Psoas muscle (tissue), 8 donors: ENCODE data around the gene NOP56. TPM values are rescaled to one million over a fixed set of nuclear protein-coding genes. Genes with fewer than 3 reads are reported as not detected.

Source experiments
- ATAC-seq, 4 donors: fragments of 200-7000 bp; cut with Tn5 transposase; one replicate each; pipeline ENCODE4 v1.9.1; 2020; ENCODE audit warnings: moderate library complexity in 3 of 4, mild to moderate bottlenecking in 2 of 4
- DNase-seq, 2 donors: peaks; one replicate each; pipeline ENCODE4 v3.0.0-alpha.2; 2020
- H3K27ac ChIP-seq: fragments of 200-600 bp; one replicate; pipeline ENCODE4 v1.8.0; 2022
- H3K27me3 ChIP-seq, 3 donors: fragments of 200-600 bp in 1 of 3; one replicate each; pipeline versions ENCODE4 v1.6.1 to v1.8.0; 2013 to 2022; ENCODE audit warnings: low read length in 2 of 3, mild to moderate bottlenecking in 2 of 3, moderate library complexity in 1 of 3; ENCODE audit not compliant: insufficient read depth in 3 of 3
- H3K36me3 ChIP-seq, 2 donors: fragments of 200-600 bp in 1 of 2; one replicate each; pipeline versions ENCODE4 v1.6.1 to v1.8.0; 2013 to 2022; ENCODE audit warnings: low read depth in 1 of 2, mild to moderate bottlenecking in 1 of 2, moderate library complexity in 1 of 2; ENCODE audit not compliant: insufficient read depth in 1 of 2
- H3K4me1 ChIP-seq: fragments of 200-600 bp; one replicate; pipeline ENCODE4 v1.8.0; 2022
- H3K4me3 ChIP-seq: fragments of 200-600 bp; one replicate; pipeline ENCODE4 v1.8.0; 2022; ENCODE audit warnings: mild to moderate bottlenecking
- H3K9me3 ChIP-seq: fragments of 200-600 bp; one replicate; pipeline ENCODE4 v1.8.0; 2022
- WGBS, 3 donors: extraction: QIAGEN DNeasy Blood & Tissue Kit; methylation state at CpG; one replicate each; pipeline versions ENCODE4 v1.1.6 to v1.1.7; 2013; 5-methylcytosine and 5-hydroxymethylcytosine counted together
- intact Hi-C, 2 donors: fragments of 100-400 bp; cut with DNase I; formaldehyde crosslinking; loops; one replicate each; pipeline versions ENCODE4 v1.11.0 to v1.14.2; 2022
- polyA plus RNA-seq, 3 donors: library from polyadenylated mRNA; stranded (reverse); fragments of 200-250 nt; gene quantifications; one replicate each; pipeline ENCODE4 v1.2.3, GENCODE V29; 2013
- total RNA-seq, 4 donors: library from RNA; stranded (reverse); fragmentation: NEBNext Ultra II Directional in 2 of 4; extraction: Animal tissue kit (Norgen Biotek cat#: 25700) in 2 of 4; gene quantifications; one replicate each; pipeline versions ENCODE4 v1.2.1 to v1.2.4, GENCODE V29; 2021 to 2023
- TF ChIP-seq, protein P1 (sequence below): fragments of 200-600 bp; IDR thresholded peaks from one replicate; pipeline ENCODE4 v1.8.0; 2022; ENCODE audit warnings: antibody characterized with exemption
- donor health status: healthy with polysubstance abuse.
- donor health status: DM: no; HTN: no; CAD: no; lungs with moderate emphysema.
- donor health status: Bipolar disorder and iron deficiency.
- donor health status: healthy.
- donor health status: DM: yes; HTN: yes; CAD: no.
- donor health status: DM: no; HTN: no; CAD: no.
- donor health status: DM: no; HTN: no; CAD: no.
- donor health status: DM: yes; HTN: yes; CAD: no.

The NOP56 gene
- total and polyA plus RNA-seq, 7 donors, result 63.2 to 173 (median 91.6) TPM

DNA sequence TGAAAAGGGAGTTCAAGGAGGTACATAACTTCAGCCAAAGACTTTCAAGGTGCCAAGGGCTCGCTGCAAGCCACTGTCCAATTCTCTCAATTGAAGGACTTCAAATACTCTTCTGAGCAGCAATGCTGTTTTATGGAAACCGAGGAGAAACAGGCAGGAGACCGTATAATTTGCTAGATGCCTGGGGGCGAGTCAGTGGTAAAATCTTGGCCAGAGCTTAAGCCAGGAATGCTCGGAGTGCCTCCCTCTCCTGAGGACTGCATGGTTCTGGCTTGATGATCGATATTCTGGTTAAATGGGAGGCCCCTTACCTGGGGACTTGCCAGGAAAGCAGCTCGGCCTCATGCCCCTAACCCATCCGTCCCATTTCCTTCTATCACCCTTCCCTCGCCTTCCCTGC lies 35.8 kb upstream of the NOP56 start:
- Histone ChIP-seq H3K36me3 (no peaks in the 10 kb centered on the region), H3K9me3 (peaks cover 7% of the 10 kb centered on the region), H3K4me3 (no peak overlapping the region), H3K27ac (no peak overlapping the region), H3K4me1 (no peaks in the 10 kb centered on the region), H3K27me3 (peaks cover 0 to 10% (median 0%) of the 10 kb centered on the region in 3 donors)
- WGBS, 3 donors, result 42 to 55% (median 48%) methylated on average over 9 of the region's 9 CpGs
- TF ChIP-seq, protein P1, sequence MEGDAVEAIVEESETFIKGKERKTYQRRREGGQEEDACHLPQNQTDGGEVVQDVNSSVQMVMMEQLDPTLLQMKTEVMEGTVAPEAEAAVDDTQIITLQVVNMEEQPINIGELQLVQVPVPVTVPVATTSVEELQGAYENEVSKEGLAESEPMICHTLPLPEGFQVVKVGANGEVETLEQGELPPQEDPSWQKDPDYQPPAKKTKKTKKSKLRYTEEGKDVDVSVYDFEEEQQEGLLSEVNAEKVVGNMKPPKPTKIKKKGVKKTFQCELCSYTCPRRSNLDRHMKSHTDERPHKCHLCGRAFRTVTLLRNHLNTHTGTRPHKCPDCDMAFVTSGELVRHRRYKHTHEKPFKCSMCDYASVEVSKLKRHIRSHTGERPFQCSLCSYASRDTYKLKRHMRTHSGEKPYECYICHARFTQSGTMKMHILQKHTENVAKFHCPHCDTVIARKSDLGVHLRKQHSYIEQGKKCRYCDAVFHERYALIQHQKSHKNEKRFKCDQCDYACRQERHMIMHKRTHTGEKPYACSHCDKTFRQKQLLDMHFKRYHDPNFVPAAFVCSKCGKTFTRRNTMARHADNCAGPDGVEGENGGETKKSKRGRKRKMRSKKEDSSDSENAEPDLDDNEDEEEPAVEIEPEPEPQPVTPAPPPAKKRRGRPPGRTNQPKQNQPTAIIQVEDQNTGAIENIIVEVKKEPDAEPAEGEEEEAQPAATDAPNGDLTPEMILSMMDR, result no peak
- DNase-seq (no peak), ATAC-seq (no peak)
- intact Hi-C loops, result no loop called here

DNA sequence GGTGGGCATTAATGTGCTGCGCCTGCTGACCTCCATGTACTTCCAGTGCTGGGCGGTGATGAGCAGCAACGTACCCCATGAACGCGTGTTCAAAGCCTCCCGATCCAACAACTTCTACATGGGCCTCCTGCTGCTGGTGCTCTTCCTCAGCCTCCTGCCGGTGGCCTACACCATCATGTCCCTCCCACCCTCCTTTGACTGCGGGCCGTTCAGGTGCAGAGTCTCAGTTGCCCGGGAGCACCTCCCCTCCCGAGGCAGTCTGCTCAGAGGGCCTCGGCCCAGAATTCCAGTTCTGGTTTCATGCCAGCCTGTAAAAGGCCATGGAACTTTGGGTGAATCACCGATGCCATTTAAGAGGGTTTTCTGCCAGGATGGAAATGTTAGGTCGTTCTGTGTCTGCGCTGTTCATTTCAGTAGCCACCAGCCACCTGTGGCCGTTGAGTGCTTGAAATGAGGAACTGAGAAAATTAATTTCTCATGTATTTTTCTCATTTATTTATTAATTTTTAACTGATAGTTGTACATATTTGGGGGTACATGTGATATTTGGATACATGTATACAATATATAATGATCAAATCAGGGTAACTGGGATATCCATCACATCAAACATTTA lies 35.2 kb upstream of the NOP56 start:
- no peaks in the 10 kb centered on the region for H3K4me1 ChIP-seq
- H3K27ac ChIP-seq, result no peak overlapping the region
- DNase-seq, result no peak
- no peak overlapping the region for H3K4me3 ChIP-seq
- no peaks in the 10 kb centered on the region for H3K36me3 ChIP-seq
- H3K9me3 ChIP-seq, result peaks cover 7% of the 10 kb centered on the region
- ATAC-seq, result no peak
- intact Hi-C loops, result no loop called here
- WGBS, 3 donors, result 65 to 76% (median 71%) methylated on average over 16 of the region's 16 CpGs
- H3K27me3 ChIP-seq, result peaks cover 0 to 10% (median 0%) of the 10 kb centered on the region in 3 donors
- TF ChIP-seq, protein P1, result no peak

DNA sequence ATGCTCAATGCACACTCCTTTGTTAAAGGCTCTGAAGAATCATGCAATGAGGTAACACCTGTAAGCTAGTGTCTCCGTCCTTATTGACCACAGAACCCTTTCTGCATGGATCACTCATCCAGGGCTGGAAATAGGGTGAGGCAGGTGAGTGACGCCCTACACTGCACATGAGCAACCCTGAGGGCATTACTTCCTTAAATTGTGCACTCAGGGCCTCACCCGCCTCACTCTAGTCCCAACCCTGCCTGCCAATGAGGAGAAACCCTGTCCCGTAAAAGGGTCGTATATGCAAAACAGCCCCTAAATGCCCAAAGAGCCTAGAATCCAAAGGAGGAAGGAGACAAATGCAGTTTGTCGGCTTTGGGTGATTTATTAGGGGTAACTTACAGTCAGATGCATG lies 33.6 kb upstream of the NOP56 start:
- Histone ChIP-seq H3K4me1 (no peaks in the 10 kb centered on the region), H3K4me3 (no peak overlapping the region), H3K36me3 (no peaks in the 10 kb centered on the region), H3K9me3 (peaks cover 7% of the 10 kb centered on the region), H3K27me3 (peaks cover 0 to 8% (median 0%) of the 10 kb centered on the region in 3 donors), H3K27ac (no peak overlapping the region)
- TF ChIP-seq, protein P1, result no peak
- ATAC-seq, result no peak
- intact Hi-C loops, result no loop called here
- WGBS, 3 donors, result 74 to 77% (median 76%) methylated on average over 6 of the region's 6 CpGs
- no peak for DNase-seq

DNA sequence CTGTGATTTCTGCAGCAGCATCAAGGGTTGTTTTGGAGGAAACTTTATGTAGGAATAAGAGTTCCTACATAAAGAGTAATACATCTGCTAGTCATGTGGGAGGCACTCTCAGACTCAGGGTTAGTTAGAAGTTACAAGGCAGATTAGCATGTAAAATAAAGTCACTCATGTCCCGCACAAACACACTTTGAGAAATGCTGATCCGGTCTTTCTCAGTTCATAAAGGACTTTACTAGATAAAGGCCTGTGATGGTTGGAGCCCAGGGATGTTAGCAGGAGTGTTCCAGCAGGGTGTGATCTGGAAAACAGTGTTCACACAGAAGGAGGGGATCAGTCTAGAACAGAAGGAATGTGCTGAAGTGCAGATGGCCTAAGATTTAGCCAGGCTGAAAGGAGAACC lies 33.1 kb upstream of the NOP56 start:
- no peak for ATAC-seq
- WGBS, 3 donors, result 69 to 82% (median 73%) methylated on average over 2 of the region's 2 CpGs
- DNase-seq, result no peak
- intact Hi-C loops, result no loop called here
- Histone ChIP-seq H3K27me3 (peaks cover 0 to 3% (median 0%) of the 10 kb centered on the region in 3 donors), H3K27ac (no peak overlapping the region), H3K4me1 (no peaks in the 10 kb centered on the region), H3K9me3 (peaks cover 4% of the 10 kb centered on the region), H3K36me3 (no peaks in the 10 kb centered on the region), H3K4me3 (no peak overlapping the region)
- TF ChIP-seq, protein P1, result no peak
